ENCODE measurements around the gene PAX4.

PAX4 gene

GRCh38 chr7:127609297-127609696 is 8.6 kb downstream of the PAX4 start:
- no peak for DNase-seq (ENCODE audit: low read depth in 1 of 2, low spot score in 1 of 2)
- H3K4me3 ChIP-seq (replicated peaks; ENCODE audit: insufficient read depth, low read length) = no peak overlapping the region
- TF ChIP-seq GABPA (IDR thresholded peaks at IDR 0.05; ENCODE audit: low read depth) = no peak
- TF ChIP-seq, protein P1, sequence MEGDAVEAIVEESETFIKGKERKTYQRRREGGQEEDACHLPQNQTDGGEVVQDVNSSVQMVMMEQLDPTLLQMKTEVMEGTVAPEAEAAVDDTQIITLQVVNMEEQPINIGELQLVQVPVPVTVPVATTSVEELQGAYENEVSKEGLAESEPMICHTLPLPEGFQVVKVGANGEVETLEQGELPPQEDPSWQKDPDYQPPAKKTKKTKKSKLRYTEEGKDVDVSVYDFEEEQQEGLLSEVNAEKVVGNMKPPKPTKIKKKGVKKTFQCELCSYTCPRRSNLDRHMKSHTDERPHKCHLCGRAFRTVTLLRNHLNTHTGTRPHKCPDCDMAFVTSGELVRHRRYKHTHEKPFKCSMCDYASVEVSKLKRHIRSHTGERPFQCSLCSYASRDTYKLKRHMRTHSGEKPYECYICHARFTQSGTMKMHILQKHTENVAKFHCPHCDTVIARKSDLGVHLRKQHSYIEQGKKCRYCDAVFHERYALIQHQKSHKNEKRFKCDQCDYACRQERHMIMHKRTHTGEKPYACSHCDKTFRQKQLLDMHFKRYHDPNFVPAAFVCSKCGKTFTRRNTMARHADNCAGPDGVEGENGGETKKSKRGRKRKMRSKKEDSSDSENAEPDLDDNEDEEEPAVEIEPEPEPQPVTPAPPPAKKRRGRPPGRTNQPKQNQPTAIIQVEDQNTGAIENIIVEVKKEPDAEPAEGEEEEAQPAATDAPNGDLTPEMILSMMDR (IDR thresholded peaks at IDR 0.05; ENCODE audit: insufficient read depth, low read length) = no peak
- no peak for TF ChIP-seq REST (IDR thresholded peaks at IDR 0.05; ENCODE audit: insufficient replicate concordance, low read depth)
- no peak for TF ChIP-seq SPI1 (IDR thresholded peaks at IDR 0.05; ENCODE audit: borderline replicate concordance, low read depth)
- no peak for TF ChIP-seq POLR2AphosphoS5 (IDR thresholded peaks at IDR 0.05; ENCODE audit: low read depth)
- H3K27me3 ChIP-seq (ENCODE audit: insufficient read depth, poor library complexity, severe bottlenecking) = no peaks in the 10 kb centered on the region
- no peak overlapping the region for H3K27ac ChIP-seq (replicated peaks)

DNA sequence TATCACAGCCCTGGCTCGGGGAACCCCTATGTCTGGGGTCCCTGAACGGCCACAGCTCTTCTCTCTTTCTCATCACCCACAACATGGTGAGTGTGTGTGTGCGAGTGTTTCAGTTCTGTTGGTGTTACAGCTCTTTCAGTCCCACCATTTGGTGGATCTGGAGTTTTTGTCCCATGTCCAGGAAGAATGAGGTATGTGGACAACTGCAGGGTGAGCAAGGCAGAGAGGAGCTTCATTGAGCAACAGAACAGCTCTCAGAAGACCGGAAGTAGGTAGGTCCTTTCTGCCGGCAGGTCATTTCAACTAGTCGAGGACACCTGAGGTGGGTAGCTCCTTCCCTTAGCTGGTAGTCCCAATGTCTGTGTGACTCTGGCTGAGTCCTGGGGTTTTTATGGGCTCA is 9.5 kb downstream of the PAX4 start:
- Histone ChIP-seq H3K4me3 (replicated peaks; ENCODE audit: insufficient read depth, low read length) (no peak overlapping the region), H3K27ac (replicated peaks) (no peak overlapping the region), H3K27me3 (ENCODE audit: insufficient read depth, poor library complexity, severe bottlenecking) (no peaks in the 10 kb centered on the region)
- DNase-seq (ENCODE audit: low read depth in 1 of 2, low spot score in 1 of 2) = no peak
- TF ChIP-seq GABPA (IDR thresholded peaks at IDR 0.05; ENCODE audit: low read depth) (no peak), SPI1 (IDR thresholded peaks at IDR 0.05; ENCODE audit: borderline replicate concordance, low read depth) (no peak), POLR2AphosphoS5 (IDR thresholded peaks at IDR 0.05; ENCODE audit: low read depth) (no peak)

DNA sequence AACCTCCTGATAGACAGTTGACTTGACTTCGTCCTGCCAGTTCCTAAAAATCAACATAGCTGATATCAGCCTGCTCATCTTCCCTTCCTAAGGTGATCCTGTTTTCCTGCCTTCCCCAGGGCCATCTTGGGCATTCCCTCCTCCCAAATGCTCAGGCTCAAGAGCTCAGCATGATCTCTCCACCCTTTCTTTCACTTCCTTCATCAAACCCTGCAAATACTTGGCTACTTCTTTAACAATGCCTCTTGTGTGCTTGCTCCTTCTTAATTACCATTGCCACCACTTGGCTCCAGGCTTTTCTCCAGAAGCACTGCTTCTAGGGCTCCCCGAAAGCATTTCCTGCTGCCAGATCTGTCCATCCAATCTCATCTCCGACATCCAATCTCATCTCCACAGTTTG is 17.1 kb downstream of the PAX4 start:
- no peak for DNase-seq (ENCODE audit: low read depth in 1 of 2, low spot score in 1 of 2)
- no peak for TF ChIP-seq SPI1 (IDR thresholded peaks at IDR 0.05; ENCODE audit: borderline replicate concordance, low read depth)
- TF ChIP-seq, protein P1 (IDR thresholded peaks at IDR 0.05; ENCODE audit: insufficient read depth, low read length) = no peak
- TF ChIP-seq GABPA (IDR thresholded peaks at IDR 0.05; ENCODE audit: low read depth) = no peak
- no peak for TF ChIP-seq POLR2AphosphoS5 (IDR thresholded peaks at IDR 0.05; ENCODE audit: low read depth)
- Histone ChIP-seq H3K4me3 (replicated peaks; ENCODE audit: insufficient read depth, low read length) (no peak overlapping the region), H3K27me3 (ENCODE audit: insufficient read depth, poor library complexity, severe bottlenecking) (no peaks in the 10 kb centered on the region), H3K27ac (replicated peaks) (no peak overlapping the region)

DNA sequence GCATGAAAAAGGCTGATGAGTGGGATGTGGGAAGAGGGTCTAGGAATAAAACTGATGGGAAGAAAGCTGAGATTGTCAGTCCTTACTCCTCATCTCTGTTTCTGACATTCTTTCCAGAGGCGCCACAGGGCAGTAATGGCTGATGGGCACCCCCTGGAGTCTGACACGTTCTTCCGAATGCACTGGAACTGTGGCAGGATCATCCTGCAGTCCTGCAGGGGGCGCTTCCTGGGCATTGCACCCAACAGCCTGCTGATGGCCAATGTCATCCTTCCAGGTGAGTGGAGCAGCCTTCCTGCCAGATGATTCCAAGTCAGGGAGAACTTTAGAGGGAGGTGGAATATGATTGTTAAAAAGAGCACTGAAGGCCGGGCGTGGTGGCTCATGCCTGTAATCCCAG is 19.6 kb downstream of the PAX4 start:
- no peak for DNase-seq (ENCODE audit: low read depth in 1 of 2, low spot score in 1 of 2)
- no peaks in the 10 kb centered on the region for H3K27me3 ChIP-seq (ENCODE audit: insufficient read depth, poor library complexity, severe bottlenecking)
- TF ChIP-seq, protein P1 (IDR thresholded peaks at IDR 0.05; ENCODE audit: insufficient read depth, low read length) = no peak
- no peak for TF ChIP-seq POLR2AphosphoS5 (IDR thresholded peaks at IDR 0.05; ENCODE audit: low read depth)
- TF ChIP-seq SPI1 (IDR thresholded peaks at IDR 0.05; ENCODE audit: borderline replicate concordance, low read depth) = no peak
- TF ChIP-seq REST (IDR thresholded peaks at IDR 0.05; ENCODE audit: insufficient replicate concordance, low read depth) = no peak
- no peak overlapping the region for H3K27ac ChIP-seq (replicated peaks)
- H3K4me3 ChIP-seq (replicated peaks; ENCODE audit: insufficient read depth, low read length) = no peak overlapping the region
